Measurements from ENCODE around the gene ANKRD49.

The ANKRD49 gene

DNA sequence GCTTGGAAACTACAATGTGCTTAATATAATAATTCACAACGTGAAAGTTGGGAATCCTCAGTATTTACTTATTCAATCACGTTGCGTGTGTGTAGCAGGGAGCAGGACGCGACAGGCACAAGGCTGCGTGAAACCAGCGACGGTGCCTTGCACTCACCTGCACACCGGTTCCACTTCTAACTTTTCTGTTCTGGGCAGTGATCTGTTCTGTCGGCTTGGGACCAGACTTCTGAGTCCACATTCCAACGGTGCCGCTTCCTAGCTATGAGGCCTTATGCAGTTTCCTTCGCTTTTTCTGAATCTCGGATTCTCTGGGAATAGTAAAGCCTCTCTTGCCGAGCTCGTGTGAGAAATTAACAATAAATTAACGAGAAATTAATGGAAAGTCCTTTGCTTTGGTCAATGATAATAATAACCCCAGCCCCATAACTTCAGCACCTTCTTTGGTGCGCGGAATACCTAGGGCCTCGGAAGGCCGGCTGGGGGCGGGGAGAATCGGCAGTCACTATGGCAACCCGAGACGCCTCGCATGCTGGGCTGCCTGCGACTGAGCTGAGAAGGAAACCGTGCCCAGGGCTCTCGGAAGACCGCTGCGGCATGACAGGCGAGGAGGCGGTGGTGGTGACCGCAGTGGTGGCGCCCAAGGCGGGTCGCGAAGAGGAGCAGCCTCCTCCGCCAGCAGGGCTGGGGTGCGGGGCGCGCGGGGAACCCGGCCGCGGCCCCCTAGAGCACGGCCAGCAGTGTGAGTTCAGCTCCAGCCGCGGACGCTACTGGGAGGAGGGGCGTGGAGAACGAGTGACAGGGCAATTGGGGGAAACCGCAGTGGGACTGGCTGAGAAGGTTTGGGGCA is 18.4 kb downstream of the ANKRD49 start, which contains the start of gene C11orf97:
TSS of gene C11orf97 (plus strand) at position 530 of the 850 bp plus-strand sequence. CDS start at position 598, 68 bp downstream.
- DNase-seq, result peak; percentile 45

DNA sequence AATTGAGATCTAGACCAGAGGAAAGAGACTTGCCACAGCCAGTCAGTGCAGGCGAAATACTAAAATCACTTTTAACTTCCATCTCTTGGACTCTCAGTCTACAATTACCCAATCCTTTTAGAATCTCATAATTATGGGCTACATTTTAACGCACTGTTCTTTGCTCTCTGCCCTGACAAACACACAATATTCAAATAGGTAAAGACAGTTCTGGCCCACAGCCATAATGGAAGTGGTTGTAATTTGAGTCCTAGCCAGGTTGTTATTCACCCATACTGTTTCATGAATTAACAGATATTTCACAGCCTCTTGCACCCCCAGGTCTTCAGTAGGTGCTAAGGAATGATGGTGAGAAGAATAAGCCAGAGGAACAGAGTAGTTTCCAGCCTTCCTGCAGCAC is 19.3 kb downstream of the ANKRD49 start:
- DNase-seq, result no peak

DNA sequence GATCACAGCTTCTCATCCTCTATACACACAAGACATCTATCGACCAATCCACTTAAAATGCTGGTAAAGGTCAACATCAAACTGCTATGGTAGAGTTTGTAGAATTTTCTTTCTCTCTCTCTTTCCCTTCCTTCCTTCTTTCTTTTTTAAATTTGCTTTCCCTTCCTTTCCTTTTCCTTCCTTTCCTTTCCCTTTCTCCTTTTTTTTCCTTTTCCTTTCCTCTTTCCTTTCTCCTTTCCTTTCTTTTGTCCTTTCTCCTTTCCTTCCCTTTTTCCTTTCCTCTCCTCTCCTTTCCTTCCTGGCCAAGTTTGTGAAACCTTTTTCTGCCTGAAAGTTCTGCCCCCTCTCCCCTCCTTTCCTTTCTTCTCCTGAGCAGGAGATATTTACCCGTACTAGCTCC is 21.6 kb downstream of the ANKRD49 start:
- DNase-seq, result no peak

DNA sequence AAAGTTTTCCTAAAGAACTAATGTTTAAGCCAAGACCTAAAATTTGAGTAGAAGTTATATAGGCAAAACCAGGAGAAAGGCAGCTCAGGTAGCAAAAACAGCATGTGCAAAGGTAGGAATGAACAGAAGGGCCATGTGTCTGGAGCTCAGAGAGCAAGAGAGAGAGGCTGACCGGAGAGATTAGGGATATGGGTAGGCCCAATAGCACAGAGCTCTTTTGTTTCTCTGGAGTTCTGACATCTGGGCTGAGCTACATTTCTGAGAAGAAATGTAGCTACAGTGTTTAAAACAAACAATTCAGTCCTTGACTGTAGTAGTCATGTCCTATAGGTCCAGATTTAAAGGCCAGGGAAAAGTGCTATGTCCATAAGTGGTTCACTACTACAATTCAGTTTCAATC is 22.9 kb downstream of the ANKRD49 start:
- no peak for DNase-seq

DNA sequence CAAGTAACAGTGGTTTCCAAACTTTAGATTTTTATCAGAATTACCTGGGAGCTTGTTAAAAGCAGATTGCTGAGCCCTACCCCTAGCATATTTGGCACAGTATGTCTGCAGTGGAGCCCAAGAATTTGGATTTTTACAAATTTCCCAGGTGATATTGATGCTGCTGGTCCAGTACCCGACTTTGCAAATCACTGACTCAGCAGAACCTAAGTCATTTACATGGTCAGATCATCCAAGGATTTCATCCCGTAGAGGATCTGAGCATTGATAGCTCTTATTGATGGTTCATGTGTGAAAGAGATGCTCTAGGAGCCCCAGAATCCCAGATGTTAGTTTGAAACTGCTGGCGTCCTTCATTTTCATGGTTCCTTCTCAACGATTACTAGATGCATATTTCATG is 24.5 kb downstream of the ANKRD49 start:
- no peak for DNase-seq

DNA sequence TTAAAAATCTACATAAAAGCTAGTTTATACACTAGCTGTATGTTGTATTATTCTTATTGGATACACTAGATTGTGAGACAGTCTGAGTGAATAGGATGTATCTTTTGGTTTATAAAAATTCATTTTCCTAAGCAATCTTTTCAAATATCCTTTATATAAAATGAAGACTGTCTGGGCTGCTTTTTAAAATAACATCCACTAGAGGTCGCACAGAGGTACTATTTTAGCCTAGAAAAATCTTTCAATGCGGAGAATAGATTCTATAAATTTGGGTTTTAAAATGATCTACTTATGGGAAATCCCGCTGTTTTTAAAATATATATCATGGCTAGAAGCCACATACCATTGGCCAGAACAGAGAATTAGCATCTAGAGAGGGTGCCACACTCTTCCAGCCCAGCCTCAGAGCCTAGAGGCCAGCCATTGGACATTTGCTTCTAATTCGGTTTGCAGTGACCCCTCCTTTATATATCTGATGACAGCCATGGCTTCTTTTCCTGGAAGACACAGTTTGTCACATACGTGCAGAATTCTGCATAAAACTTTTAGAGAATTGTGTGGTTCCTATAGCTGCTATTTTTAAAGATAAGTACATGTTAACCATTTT is 25.8 kb downstream of the ANKRD49 start:
- DNase-seq, result peak; percentile 17

DNA sequence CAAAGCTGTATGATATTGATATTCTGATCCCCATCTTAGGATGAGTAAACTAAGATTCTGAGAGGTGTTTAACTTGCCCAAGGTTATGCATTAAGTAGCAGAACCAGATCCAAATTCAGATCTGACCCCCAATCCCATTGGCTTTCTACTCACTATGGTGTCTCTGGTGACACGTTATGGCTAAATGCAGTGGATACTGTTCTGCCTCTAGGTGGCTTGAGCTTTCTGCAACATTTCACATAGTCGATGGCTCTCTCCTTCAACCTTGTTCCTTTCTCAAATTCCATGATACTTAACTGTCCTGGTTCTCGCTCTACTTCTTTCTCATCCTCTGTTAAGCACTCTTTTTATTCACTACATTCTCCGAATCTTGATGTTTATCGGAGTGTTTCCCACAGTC is 27.9 kb downstream of the ANKRD49 start:
- DNase-seq, result no peak

DNA sequence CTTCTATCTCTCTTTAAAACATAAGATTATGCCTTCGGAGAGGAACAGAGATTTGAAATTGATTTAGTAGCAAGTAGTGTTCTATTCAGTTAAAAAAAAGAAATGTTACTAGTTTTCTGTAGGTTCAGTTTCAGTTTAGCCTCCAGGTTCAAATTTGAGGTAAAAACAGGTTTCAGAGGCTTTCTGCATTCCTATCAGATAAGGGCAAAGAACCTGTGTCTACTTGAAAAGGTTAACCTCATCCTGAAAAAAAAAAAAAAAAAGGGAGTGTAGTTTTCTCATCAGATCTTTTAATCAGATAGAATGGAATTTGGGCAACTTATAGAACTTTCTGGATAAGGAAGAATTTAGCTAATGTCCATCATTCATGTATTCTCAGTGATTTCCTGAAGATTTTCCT is 30.6 kb downstream of the ANKRD49 start:
- no peak for DNase-seq

DNA sequence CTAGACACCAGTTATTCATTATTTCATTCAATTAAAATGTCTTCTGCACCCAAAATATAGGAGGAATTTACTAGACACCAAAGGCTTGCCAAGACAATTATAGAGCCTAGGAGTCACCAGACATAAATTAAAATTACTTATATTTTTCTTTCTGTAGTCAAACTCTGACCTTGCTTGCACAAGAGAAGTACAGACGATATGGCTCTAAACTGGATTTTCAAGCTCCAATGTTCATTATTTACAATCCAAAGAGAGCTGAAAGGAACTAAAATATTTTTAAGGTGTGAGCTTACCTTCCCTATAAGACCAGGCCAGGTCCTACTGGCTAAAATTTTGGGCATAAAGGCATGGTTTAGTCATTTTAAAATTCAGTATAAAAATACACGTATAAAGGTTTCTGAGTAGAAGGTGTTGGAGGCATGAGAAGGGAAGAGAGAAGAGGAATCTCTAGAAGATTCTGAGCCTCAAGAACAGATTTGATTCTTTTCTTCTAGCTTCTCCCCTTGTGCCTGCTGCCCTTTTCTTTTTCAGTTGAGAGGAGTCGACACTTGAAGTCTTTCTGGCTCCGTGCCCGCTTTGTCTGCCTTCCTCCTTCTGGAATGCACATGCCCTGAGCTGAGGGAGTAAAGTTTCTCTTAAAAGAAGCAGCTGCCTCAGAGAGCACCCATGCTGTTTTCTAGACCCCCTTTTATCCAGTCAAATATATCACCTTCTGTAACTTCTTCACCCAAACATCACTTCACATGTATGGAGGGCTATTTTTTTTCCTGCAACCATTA is 32.0 kb downstream of the ANKRD49 start:
- DNase-seq, result no peak

DNA sequence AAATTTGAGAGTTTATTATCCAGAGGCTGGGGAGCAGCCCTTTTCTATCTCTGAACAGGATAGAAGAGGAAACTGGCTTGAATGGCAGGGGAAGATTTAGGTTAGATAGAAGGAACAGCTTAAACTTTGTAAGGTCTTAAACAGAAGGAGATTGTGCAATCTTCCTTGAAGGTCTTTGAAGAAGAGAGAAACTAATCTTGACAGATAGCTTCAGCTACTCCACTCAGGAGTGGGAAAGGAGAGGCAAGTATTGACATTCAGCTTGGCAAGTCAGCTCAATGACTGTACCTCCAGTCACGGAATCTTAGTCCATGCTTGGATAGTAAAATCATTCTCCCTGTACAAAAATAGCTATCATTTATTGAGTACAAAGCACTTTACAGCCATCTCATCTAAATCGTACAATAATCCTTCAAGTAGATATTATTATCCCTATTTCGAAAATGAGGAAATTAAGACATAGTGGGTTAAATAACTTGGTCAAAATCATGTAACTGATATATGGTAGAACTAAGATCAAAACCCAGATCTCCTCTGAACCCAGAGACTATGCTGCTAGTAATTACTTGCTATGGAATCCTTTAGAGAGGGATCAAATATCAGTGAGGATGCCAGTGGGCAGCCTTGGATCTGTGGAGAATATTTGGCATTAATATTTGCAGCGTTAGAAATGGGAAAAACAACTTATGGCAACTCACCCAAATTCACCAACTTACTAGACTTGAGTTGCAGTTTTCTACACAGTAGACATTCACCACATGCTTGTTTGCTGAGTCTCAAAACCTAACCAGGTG is 33.1 kb downstream of the ANKRD49 start:
- no peak for DNase-seq

DNA sequence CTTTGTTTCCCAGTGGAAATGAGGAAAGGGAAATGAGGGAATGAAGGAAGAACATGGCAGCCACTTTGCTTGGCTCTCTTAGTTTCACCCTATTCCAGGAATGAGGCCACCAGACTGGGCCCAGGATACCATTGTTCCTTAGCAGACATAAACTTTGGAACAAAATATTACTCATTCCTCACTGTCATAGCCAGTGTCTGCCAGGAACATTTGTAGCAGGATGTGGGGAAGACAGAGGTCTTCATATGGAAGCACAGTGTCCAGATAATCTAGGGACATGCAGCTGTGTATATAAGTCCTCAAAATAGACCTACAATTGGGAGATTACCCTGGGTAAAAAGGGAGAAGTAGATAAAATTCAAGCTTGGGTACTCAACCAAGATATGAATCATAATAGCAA is 34.8 kb downstream of the ANKRD49 start:
- no peak for DNase-seq

DNA sequence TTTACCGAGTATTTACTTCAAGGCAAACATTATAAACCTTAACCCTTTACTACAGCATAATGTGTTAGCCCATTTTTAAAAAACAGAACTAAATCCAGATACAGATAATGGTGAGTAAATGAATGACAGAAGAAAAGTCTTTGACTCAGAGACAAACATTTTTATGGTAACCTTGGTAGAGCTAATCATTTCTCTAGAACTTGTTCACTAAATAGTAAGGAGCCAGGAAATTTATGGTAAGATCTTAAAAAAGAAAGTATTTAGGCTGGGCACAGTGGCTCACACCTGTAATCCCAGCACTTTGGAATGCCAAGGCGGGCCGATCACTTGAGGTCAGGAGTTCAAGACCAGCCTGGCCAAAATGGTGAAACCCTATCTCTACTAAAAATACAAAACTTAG is 38.4 kb downstream of the ANKRD49 start:
- DNase-seq, result no peak

DNA sequence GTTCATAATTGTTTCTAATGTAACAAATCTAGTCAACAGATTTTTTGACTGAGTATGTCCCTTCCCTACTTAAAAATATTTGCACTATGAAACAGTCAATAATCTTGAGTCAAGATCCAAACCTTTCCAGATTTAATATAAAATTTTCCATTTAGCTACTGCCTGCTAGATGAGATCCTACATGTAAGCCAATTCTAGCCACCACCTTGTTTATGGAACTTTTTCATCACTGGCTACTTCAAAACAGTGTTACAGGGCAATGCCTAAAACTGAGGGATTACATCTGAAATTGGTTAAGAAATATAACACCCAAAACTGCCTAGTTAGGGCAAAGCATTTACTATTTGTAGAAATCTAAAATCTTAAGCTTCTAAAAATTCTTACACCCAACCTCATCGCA is 39.4 kb downstream of the ANKRD49 start:
- no peak for DNase-seq

DNA sequence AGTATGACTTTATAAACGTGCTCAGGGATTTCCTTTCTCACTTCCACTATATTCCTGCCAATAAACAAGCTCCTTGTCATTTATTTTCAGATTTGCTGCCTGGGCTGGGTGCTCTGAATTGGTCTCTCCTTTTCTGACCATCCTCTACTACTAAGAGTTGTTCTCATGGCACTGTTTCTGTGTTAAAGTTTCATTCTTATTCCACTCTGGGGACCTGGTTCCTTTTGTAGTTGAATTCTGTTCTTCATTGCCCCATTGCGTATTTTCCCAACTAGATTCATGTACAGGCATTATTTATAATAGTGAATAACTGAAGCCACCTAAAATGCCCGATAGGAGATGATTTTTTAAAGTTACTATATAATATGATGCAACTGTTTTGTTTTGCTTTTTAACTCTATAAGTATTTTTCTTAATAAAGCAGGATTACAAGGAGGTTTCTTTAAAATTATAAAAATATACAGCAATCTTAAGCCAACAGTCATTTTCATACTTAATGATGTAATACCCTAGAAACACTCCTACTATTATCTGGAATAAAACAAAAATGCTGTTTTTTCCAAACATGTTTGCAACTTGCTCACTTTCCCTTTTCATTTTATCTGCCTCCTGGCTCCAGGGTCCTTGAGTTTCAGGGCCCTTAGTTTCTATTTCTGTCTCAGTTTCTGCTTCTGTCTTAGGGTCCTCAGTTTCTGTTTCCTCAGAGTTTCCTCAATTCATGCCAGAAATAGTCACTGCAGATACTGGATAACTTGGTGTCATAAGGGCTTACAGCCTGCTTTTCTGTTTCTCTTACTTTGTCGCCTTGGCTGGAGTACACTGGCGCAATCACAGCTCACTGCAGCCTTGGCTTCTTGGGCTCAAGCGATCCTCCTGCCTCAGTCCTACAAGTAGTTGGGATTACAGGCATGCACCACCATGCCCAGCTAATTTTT is 40.2 kb downstream of the ANKRD49 start:
- no peak for DNase-seq

DNA sequence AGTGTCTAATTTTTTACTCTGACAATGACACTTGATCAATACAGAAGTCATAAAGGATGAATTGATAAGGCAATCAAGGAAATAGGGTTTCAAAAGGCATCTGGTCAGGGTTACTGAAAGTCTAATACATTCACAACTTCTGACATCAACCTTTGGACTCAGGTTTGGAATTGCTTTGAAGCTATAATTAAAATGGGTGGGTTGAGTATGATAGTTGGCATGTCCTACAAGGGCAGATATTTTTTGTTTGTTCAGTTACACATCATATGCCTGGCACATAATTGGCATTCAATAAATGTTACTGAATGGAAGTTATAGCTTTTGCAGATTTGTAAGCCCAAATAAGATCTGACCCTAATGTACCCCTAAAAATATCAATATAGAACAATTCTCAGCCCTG is 42.6 kb downstream of the ANKRD49 start:
- no peak for DNase-seq

DNA sequence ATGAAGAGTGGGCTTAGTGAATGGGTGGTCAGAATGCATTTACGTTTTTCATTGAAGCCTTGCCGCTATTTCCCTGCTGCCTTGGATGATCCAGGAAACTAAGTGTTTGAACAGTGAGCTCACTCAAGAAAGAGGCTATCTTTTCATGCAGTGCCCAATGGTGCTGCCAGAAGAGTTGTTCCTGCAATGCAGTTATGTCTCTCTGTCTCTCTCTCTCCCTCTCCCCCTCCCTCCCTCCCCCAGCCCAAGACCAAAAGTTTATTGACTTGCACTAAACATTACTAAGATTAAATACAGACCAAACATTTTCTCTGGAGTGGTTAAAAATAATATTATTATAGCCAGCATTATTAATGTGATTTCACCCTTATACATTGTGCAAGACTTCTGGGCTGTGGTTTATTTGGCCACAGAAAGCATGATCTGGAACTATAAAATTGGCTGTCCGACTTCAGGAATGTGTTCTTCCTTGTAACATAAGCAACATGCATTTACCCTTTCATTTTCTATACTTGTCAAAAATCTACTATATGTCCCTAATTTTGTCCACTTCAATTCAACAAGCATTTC is 43.3 kb downstream of the ANKRD49 start:
- no peak for DNase-seq

DNA sequence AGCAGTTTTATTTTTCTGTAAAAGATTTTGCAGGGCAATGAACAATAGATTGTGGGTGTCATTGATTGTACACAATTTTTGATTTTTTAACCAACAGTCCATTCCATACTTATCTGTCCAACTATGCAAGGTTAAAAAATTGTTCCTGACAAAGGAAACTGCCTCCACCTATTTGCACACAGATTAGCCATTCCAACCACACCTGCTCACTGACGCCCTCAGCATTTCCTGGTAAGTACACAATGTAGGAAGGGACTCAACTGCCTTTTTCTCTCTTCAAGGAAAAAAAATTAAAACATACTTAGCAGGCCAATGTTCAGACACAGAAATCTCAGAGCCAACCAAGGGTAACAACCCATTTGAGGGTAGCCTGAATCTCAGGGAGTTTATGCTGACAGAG is 45.6 kb downstream of the ANKRD49 start:
- no peak for DNase-seq

DNA sequence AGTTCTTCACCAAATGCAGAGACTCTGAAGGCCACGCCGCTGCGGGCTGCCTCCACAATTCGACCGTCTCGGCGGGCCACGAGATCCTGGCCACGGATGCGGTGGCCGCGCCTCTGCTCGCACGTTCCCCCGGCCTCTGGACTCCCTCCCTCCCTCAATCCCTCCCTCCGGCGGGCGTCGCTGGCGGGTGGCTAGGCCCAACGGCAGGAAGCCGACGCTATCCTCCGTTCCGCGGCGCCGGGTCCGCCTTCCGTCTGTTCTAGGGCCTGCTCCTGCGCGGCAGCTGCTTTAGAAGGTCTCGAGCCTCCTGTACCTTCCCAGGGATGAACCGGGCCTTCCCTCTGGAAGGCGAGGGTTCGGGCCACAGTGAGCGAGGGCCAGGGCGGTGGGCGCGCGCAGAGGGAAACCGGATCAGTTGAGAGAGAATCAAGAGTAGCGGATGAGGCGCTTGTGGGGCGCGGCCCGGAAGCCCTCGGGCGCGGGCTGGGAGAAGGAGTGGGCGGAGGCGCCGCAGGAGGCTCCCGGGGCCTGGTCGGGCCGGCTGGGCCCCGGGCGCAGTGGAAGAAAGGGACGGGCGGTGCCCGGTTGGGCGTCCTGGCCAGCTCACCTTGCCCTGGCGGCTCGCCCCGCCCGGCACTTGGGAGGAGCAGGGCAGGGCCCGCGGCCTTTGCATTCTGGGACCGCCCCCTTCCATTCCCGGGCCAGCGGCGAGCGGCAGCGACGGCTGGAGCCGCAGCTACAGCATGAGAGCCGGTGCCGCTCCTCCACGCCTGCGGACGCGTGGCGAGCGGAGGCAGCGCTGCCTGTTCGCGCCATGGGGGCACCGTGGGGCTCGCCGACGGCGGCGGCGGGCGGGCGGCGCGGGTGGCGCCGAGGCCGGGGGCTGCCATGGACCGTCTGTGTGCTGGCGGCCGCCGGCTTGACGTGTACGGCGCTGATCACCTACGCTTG is 50.2 kb downstream of the ANKRD49 start, which contains the start of gene FUT4:
TSS of gene FUT4 (plus strand) at position 227 of the 951 bp plus-strand sequence. CDS start at position 440, 213 bp downstream.
- DNase-seq, result peak; percentile 63

DNA sequence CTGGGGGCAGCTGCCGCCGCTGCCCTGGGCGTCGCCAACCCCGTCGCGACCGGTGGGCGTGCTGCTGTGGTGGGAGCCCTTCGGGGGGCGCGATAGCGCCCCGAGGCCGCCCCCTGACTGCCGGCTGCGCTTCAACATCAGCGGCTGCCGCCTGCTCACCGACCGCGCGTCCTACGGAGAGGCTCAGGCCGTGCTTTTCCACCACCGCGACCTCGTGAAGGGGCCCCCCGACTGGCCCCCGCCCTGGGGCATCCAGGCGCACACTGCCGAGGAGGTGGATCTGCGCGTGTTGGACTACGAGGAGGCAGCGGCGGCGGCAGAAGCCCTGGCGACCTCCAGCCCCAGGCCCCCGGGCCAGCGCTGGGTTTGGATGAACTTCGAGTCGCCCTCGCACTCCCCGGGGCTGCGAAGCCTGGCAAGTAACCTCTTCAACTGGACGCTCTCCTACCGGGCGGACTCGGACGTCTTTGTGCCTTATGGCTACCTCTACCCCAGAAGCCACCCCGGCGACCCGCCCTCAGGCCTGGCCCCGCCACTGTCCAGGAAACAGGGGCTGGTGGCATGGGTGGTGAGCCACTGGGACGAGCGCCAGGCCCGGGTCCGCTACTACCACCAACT is 51.0 kb downstream of the ANKRD49 start:
- no peak for DNase-seq
